Measurements from ENCODE around the gene RPL5.

DNA sequence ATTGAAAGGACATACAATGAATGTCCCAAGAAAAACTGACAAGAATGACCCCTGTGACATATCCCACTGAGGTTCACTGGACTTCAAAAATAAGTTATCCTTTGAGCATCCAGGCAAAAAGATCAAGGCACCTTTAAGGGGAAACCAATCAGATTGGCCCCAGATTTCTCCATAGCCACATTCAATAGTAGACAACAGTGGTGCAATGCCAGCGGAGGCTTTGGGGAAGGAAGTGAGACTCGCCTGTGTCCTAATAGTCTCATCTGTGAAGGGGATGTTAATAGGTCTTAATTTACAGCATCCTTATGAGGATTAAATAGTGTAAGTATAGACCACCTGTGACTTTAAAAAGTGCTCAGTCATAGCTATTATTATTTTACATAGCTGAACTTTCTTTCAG lies 21.5 kb downstream of the RPL5 start:
- no peak for TF ChIP-seq CTCF (IDR thresholded peaks at IDR 0.05)
- TF ChIP-seq EZH2 (IDR thresholded peaks at IDR 0.05; ENCODE audit: borderline replicate concordance, insufficient read depth, low read depth, low read length, poor library complexity, severe bottlenecking) = no peak
